Gastroesophageal sphincter (tissue), 4 donors: Measurements from ENCODE around the gene EFCAB5. TPM values are rescaled to one million over a fixed set of nuclear protein-coding genes. Genes with fewer than 3 reads are reported as not detected.

ENCODE experiments used
- ATAC-seq: fragments of 150-250 bp; one replicate; pipeline ENCODE4 v1.9.1; 2016; ENCODE audit warnings: mild to moderate bottlenecking, moderate library complexity
- H3K27ac ChIP-seq, 4 donors: fragments of 200-600 bp; sonication (generic) in 3 of 4; 1 replicate in 3 of 4; 2 replicates in 1 of 4; pipeline ENCODE4 v1.5.1; 2016 to 2019
- H3K27me3 ChIP-seq: fragments of 200-600 bp; sonication (generic); one replicate; pipeline ENCODE4 v1.5.1; 2019
- H3K36me3 ChIP-seq, 2 donors: fragments of 200-600 bp; sonication (generic); one replicate each; pipeline ENCODE4 v1.5.1; 2019; ENCODE audit warnings: control low read depth in 1 of 2
- H3K4me1 ChIP-seq, 3 donors: fragments of 200-600 bp; sonication (generic); 1 replicate in 2 of 3; 2 replicates in 1 of 3; pipeline ENCODE4 v1.5.1; 2016 to 2019; ENCODE audit warnings: control low read depth in 2 of 3
- H3K4me3 ChIP-seq, 2 donors: fragments of 200-600 bp; sonication (generic); one replicate each; pipeline ENCODE4 v1.5.1; 2019; ENCODE audit warnings: mild to moderate bottlenecking in 1 of 2, moderate library complexity in 1 of 2
- H3K9me3 ChIP-seq, 3 donors: fragments of 200-600 bp; sonication (generic); one replicate each; pipeline ENCODE4 v1.5.1; 2017 to 2019; ENCODE audit warnings: control low read depth in 2 of 3
- CTCF ChIP-seq, 4 experiments: fragments of 200-600 bp in 2 of 4; fragments of 450-650 bp in 2 of 4; sonication (generic) in 1 of 4; IDR thresholded peaks; one replicate each; pipeline ENCODE4 v1.5.1; 2017 to 2019; ENCODE audit warnings: antibody characterized with exemption in 4 of 4, mild to moderate bottlenecking in 2 of 4, moderate library complexity in 2 of 4
- EP300 ChIP-seq: sonication (generic); formaldehyde crosslinking; IDR thresholded peaks from one replicate; pipeline ENCODE4 v1.6.1; 2017; ENCODE audit warnings: antibody characterized with exemption, mild to moderate bottlenecking
- POLR2A ChIP-seq, 2 donors: fragments of 450-650 bp; IDR thresholded peaks; one replicate each; pipeline ENCODE4 v1.6.1; 2017; ENCODE audit warnings: antibody characterized with exemption in 2 of 2, mild to moderate bottlenecking in 2 of 2, moderate library complexity in 1 of 2
- POLR2AphosphoS5 ChIP-seq: sonication (generic); formaldehyde crosslinking; IDR thresholded peaks from one replicate; pipeline ENCODE4 v1.6.1; 2017; ENCODE audit warnings: antibody characterized with exemption
- WGBS, 2 donors: methylation state at CpG; one replicate each; pipeline ENCODE4 v1.1.5; 2018; ENCODE audit warnings: low coverage in 1 of 2; 5-methylcytosine and 5-hydroxymethylcytosine counted together
- total RNA-seq, 4 donors: library from RNA; depleted of rRNA; stranded (reverse); fragments of >200 nt; gene quantifications; one replicate each; pipeline ENCODE4 v1.1.0, GENCODE V29; 2016

EFCAB5 gene
- total RNA-seq, 4 donors from 2014 or later: 0.27 to 2.8 TPM; not detected in 2

DNA sequence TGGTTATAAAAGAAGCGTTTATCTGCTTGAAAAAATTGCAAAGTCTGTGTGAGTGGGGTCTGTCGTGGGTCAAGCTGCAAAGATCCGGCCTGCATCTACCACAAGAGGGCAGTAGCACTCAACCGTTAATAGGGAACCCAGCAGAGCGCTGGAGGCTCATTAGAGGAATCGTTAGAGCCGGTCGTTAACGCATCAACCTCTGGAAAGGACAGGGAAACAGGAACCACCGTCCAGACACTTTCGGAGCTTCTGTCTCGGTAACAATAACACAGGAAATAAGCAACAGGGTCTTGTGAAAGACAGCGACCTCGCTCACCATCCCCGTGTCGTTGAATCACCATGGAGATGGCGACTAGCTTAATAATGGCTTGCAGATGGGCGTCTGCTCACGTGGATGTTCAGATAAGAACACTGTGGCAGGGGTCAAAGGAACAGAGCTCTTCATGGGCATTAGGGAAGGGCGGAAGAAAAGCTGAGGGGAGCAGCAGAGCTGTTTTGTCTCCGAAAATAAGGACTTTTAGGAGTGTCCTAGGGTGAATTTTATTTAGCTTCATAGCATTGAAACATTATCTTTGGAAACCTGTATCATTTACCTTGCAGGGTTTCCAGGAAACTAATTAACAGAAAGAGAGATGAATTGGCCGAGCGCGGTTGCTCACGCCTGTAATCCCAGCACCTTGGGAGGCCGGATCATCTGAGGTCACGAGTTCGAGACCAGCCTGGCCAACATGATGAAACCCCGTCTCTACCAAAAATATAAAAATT is 163.3 kb downstream of the EFCAB5 start:
- H3K9me3 ChIP-seq: no peaks in the 10 kb centered on the region
- H3K4me1 ChIP-seq: peaks cover 0 to 12% (median 0%) of the 10 kb centered on the region in 3 donors
- 22 to 30% methylated on average over 18 to 27 of the region's 29 CpGs for WGBS, 2 donors
- peak overlapping the region in 2 of 4 donors; percentile 19 to 38 for H3K27ac ChIP-seq
- H3K27me3 ChIP-seq: peaks cover 11% of the 10 kb centered on the region
- TF ChIP-seq POLR2AphosphoS5: no peak
- peak; percentile 76 to 90 (median 84) for TF ChIP-seq CTCF (IDR thresholded peaks at IDR 0.05)
- no peaks in the 10 kb centered on the region for H3K36me3 ChIP-seq
- peak; percentile 94 for ATAC-seq
- peak overlapping the region in 1 of 2 donors; percentile 39 for H3K4me3 ChIP-seq

DNA sequence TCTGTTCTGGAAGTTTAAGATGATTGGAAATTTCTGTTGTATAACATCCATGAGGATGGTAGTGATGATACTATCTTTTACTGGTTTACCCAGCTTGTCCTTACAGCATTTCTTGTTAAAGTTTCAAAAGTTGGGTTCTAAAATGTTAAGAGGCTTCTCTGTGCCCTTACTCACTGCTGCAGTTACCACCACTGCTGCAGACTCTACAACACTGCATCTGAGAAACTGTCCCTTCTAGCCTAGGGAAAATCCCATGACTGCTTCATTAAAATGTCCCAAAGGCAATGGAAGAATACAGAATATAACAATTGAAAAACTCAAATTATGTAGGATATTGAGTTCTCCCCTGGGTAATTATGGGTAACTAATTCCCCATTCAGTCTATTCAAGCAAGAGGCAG is 171.4 kb downstream of the EFCAB5 start:
- Histone ChIP-seq H3K4me3 (no peak overlapping the region), H3K9me3 (no peaks in the 10 kb centered on the region), H3K36me3 (no peaks in the 10 kb centered on the region), H3K27ac (no peak overlapping the region), H3K4me1 (peaks cover 0 to 10% (median 3%) of the 10 kb centered on the region in 3 donors), H3K27me3 (no peaks in the 10 kb centered on the region)
- ATAC-seq: no peak
- TF ChIP-seq POLR2A (IDR thresholded peaks at IDR 0.05) (no peak), CTCF (IDR thresholded peaks at IDR 0.05) (no peak), EP300 (no peak), POLR2AphosphoS5 (no peak)

GRCh38 chr17:30113213-30113612 is 171.8 kb downstream of the EFCAB5 start:
- TF ChIP-seq EP300 (no peak), POLR2A (IDR thresholded peaks at IDR 0.05) (no peak), POLR2AphosphoS5 (no peak), CTCF (IDR thresholded peaks at IDR 0.05) (no peak)
- ATAC-seq: no peak
- no peaks in the 10 kb centered on the region for H3K27me3 ChIP-seq
- H3K4me3 ChIP-seq: no peak overlapping the region
- H3K9me3 ChIP-seq: no peaks in the 10 kb centered on the region
- H3K36me3 ChIP-seq: no peaks in the 10 kb centered on the region
- H3K4me1 ChIP-seq: peaks cover 0 to 14% (median 7%) of the 10 kb centered on the region in 3 donors
- H3K27ac ChIP-seq: no peak overlapping the region

- peak overlapping the region; percentile 91 to 100 (median 96) for H3K27ac ChIP-seq
- 15 to 100% methylated on average over 1 to 7 of the region's 10 CpGs for WGBS, 2 donors
- H3K9me3 ChIP-seq: no peaks in the 10 kb centered on the region
- H3K27me3 ChIP-seq: no peaks in the 10 kb centered on the region
- H3K4me3 ChIP-seq: peak overlapping the region; percentile 63 to 100
- ATAC-seq: no peak
- no peak for TF ChIP-seq CTCF (IDR thresholded peaks at IDR 0.05)
- TF ChIP-seq POLR2A (IDR thresholded peaks at IDR 0.05): no peak
- TF ChIP-seq EP300: no peak
- no peak for TF ChIP-seq POLR2AphosphoS5
- peaks cover 0 to 24% of the 10 kb centered on the region in 2 donors for H3K36me3 ChIP-seq
- H3K4me1 ChIP-seq: peaks cover 4 to 45% (median 9%) of the 10 kb centered on the region in 3 donors
Measured at GRCh38 chr17:30116345-30116660, 174.9 kb downstream of the EFCAB5 start.
